RWPE2 (cell line): ENCODE results near the gene ADAMTS17.

Experiments used
- ATAC-seq: fragments of 200-7000 bp; cut with Tn5 transposase; 3 replicates; pipeline ENCODE4 v1.9.1; 2021; ENCODE audit warnings: low read depth
- DNase-seq: peaks from one replicate; pipeline ENCODE4 v3.0.0-alpha.2; 2020; ENCODE audit warnings: low spot score
- H3K27ac ChIP-seq: fragments of 450-650 bp; 2 replicates; pipeline ENCODE4 v1.5.1; 2017; ENCODE audit warnings: mild to moderate bottlenecking; ENCODE audit not compliant: poor library complexity, severe bottlenecking
- H3K27me3 ChIP-seq: fragments of 250-450 bp; sonication (Bioruptor Pico); 2 replicates; pipeline ENCODE4 v1.5.1; 2021; ENCODE audit warnings: mild to moderate bottlenecking, moderate library complexity; ENCODE audit not compliant: insufficient read depth, poor library complexity, severe bottlenecking
- H3K36me3 ChIP-seq: fragments of 250-450 bp; sonication (Bioruptor Pico); 2 replicates; pipeline ENCODE4 v1.5.1; 2020; ENCODE audit warnings: low read depth, mild to moderate bottlenecking, moderate library complexity
- H3K4me1 ChIP-seq: fragments of 250-450 bp; sonication (Bioruptor Pico); 2 replicates; pipeline ENCODE4 v1.5.1; 2021; ENCODE audit warnings: mild to moderate bottlenecking, moderate library complexity; ENCODE audit not compliant: insufficient read depth, poor library complexity, severe bottlenecking
- H3K4me3 ChIP-seq: fragments of 250-450 bp; sonication (Bioruptor Pico); 2 replicates; pipeline ENCODE4 v1.5.1; 2021; ENCODE audit warnings: mild to moderate bottlenecking, moderate library complexity; ENCODE audit not compliant: severe bottlenecking
- H3K9me3 ChIP-seq: fragments of 250-450 bp; sonication (Bioruptor Pico); 2 replicates; pipeline ENCODE4 v1.5.1; 2021; ENCODE audit warnings: mild to moderate bottlenecking, moderate library complexity; ENCODE audit not compliant: severe bottlenecking
- CTCF ChIP-seq: fragments of 450-650 bp; IDR thresholded peaks from one replicate; pipeline ENCODE4 v1.5.1; 2017; ENCODE audit warnings: mild to moderate bottlenecking, moderate library complexity; ENCODE audit not compliant: poor library complexity, severe bottlenecking

The ADAMTS17 gene

GRCh38 chr15:99978426-99978825 lies 363.3 kb downstream of the ADAMTS17 start:
- H3K4me1 ChIP-seq = peaks cover 17% of the 10 kb centered on the region
- ATAC-seq (no peak), DNase-seq (no peak)
- H3K36me3 ChIP-seq = no peaks in the 10 kb centered on the region
- no peak overlapping the region for H3K4me3 ChIP-seq
- no peaks in the 10 kb centered on the region for H3K9me3 ChIP-seq
- H3K27me3 ChIP-seq = no peaks in the 10 kb centered on the region
- no peak for TF ChIP-seq CTCF
- H3K27ac ChIP-seq = no peak overlapping the region

GRCh38 chr15:99977929-99978328 lies 363.8 kb downstream of the ADAMTS17 start:
- Histone ChIP-seq H3K4me1 (peaks cover 17% of the 10 kb centered on the region), H3K4me3 (no peak overlapping the region), H3K27ac (no peak overlapping the region), H3K36me3 (no peaks in the 10 kb centered on the region), H3K27me3 (no peaks in the 10 kb centered on the region), H3K9me3 (no peaks in the 10 kb centered on the region)
- no peak for ATAC-seq
- no peak for TF ChIP-seq CTCF
- no peak for DNase-seq

- ATAC-seq = peak; percentile 69
- Histone ChIP-seq H3K4me3 (no peak overlapping the region), H3K36me3 (no peaks in the 10 kb centered on the region), H3K9me3 (no peaks in the 10 kb centered on the region), H3K4me1 (peaks cover 17% of the 10 kb centered on the region), H3K27ac (peak overlapping the region; percentile 26), H3K27me3 (no peaks in the 10 kb centered on the region)
- no peak for DNase-seq
- no peak for TF ChIP-seq CTCF
Observed at GRCh38 chr15:99976811-99977271, 364.9 kb downstream of the ADAMTS17 start.

DNA sequence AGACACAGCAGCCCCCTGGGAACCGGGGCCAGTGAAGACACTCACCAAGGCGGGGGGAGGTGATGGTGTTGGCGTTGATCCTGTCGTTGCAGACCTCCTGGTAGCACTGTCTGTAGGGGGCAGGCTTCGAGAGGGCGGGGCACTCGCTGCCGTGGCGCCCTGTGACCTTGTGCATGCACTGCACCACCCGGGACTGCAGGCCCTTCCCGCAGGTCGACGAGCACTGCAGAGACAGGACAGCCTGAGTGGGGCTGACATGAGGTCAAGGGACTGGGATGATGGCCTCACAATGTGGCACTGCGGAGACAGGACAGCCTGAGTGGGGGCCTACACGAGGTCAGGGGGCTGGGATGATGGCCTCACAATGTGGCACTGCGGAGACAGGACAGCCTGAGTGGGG lies 365.8 kb downstream of the ADAMTS17 start:
- Histone ChIP-seq H3K9me3 (no peaks in the 10 kb centered on the region), H3K4me3 (no peak overlapping the region), H3K27ac (no peak overlapping the region), H3K27me3 (no peaks in the 10 kb centered on the region), H3K4me1 (peaks cover 10% of the 10 kb centered on the region), H3K36me3 (no peaks in the 10 kb centered on the region)
- no peak for DNase-seq
- no peak for ATAC-seq
- TF ChIP-seq CTCF = no peak

- no peaks in the 10 kb centered on the region for H3K27me3 ChIP-seq
- no peak overlapping the region for H3K27ac ChIP-seq
- DNase-seq (no peak), ATAC-seq (no peak)
- no peaks in the 10 kb centered on the region for H3K36me3 ChIP-seq
- no peak overlapping the region for H3K4me3 ChIP-seq
- no peak for TF ChIP-seq CTCF
- H3K4me1 ChIP-seq = peaks cover 10% of the 10 kb centered on the region
- no peaks in the 10 kb centered on the region for H3K9me3 ChIP-seq
Observed at GRCh38 chr15:99974246-99974645, 367.5 kb downstream of the ADAMTS17 start.
